Hepatocyte (in vitro differentiated cells): ENCODE measurements around the gene ITGB3. TPM values are rescaled to one million over a fixed set of nuclear protein-coding genes. Genes with fewer than 3 reads are reported as not detected.

Experiments
- DNase-seq: peaks from one replicate; pipeline ENCODE4 v3.0.0-alpha.2; 2016; ENCODE audit warnings: low spot score
- H2AFZ ChIP-seq: fragments of 200-600 bp; sonication (generic); 2 replicates; pipeline ENCODE4 v1.6.0; 2016; ENCODE audit warnings: antibody characterized with exemption, mild to moderate bottlenecking
- H3K27ac ChIP-seq: fragments of 200-600 bp; sonication (generic); 2 replicates; pipeline ENCODE4 v1.5.1; 2016; ENCODE audit warnings: mild to moderate bottlenecking
- H3K27me3 ChIP-seq: fragments of 200-600 bp; sonication (generic); 2 replicates; pipeline ENCODE4 v1.6.1; 2016
- H3K36me3 ChIP-seq: fragments of 200-600 bp; sonication (generic); replicated peaks from 2 replicates; pipeline ENCODE4 v1.5.1; 2016; ENCODE audit warnings: low read depth; ENCODE audit not compliant: insufficient read depth
- H3K4me1 ChIP-seq: fragments of 200-600 bp; sonication (generic); 2 replicates; pipeline ENCODE4 v1.5.1; 2016; ENCODE audit warnings: mild to moderate bottlenecking, moderate library complexity; ENCODE audit not compliant: insufficient read depth
- H3K4me2 ChIP-seq: fragments of 200-600 bp; sonication (generic); 2 replicates; pipeline ENCODE4 v1.6.0; 2016
- H3K4me3 ChIP-seq: fragments of 200-600 bp; sonication (generic); 2 replicates; pipeline ENCODE4 v1.5.1; 2016; ENCODE audit warnings: mild to moderate bottlenecking
- H3K79me2 ChIP-seq: fragments of 200-600 bp; sonication (generic); 2 replicates; pipeline ENCODE4 v1.6.0; 2017; ENCODE audit warnings: mild to moderate bottlenecking
- H3K9me2 ChIP-seq: fragments of 200-600 bp; sonication (generic); replicated peaks from 2 replicates; pipeline ENCODE4 v1.6.0; 2017; ENCODE audit warnings: mild to moderate bottlenecking; ENCODE audit not compliant: insufficient read depth
- H3K9me3 ChIP-seq: fragments of 200-600 bp; sonication (generic); 2 replicates; pipeline ENCODE4 v1.5.1; 2016; ENCODE audit warnings: low read depth, mild to moderate bottlenecking
- H4K20me1 ChIP-seq: fragments of 200-600 bp; sonication (generic); 2 replicates; pipeline ENCODE4 v1.6.0; 2016; ENCODE audit warnings: mild to moderate bottlenecking; ENCODE audit not compliant: insufficient read depth, poor library complexity, severe bottlenecking
- CTCF ChIP-seq: fragments of 200-600 bp; sonication (generic); IDR thresholded peaks from 2 replicates; pipeline ENCODE4 v1.5.1; 2016; ENCODE audit warnings: antibody characterized with exemption, mild to moderate bottlenecking; ENCODE audit not compliant: poor library complexity
- EZH2 ChIP-seq: fragments of 200-600 bp; sonication (generic); IDR thresholded peaks from 2 replicates; pipeline ENCODE4 v1.6.1; 2016; ENCODE audit warnings: antibody characterized with exemption, mild to moderate bottlenecking, borderline replicate concordance
- EZH2phosphoT487 ChIP-seq: fragments of 200-600 bp; sonication (generic); IDR thresholded peaks from one replicate; pipeline ENCODE4 v1.6.1; 2018; ENCODE audit warnings: antibody characterized with exemption, mild to moderate bottlenecking, low read depth, moderate library complexity; ENCODE audit not compliant: unreplicated experiment, severe bottlenecking
- WGBS: methylation state at CpG from one replicate; pipeline ENCODE4 v1.1.6; 2016; ENCODE audit warnings: low lambda C conversion rate; ENCODE audit errors: missing lambda C conversion rate; 5-methylcytosine and 5-hydroxymethylcytosine counted together
- polyA plus RNA-seq: library from polyadenylated mRNA; unstranded; fragments of >200 nt; fragmentation: Nextera tagmentation; extraction: Ambion mirVana; gene quantifications from 2 replicates; pipeline ENCODE4 v1.2.1, GENCODE V29; 2016
- total RNA-seq: library from RNA; depleted of rRNA; stranded (reverse); fragments of >200 nt; gene quantifications from 2 replicates; pipeline ENCODE4 v1.2.3, GENCODE V29; 2014

Gene ITGB3
- total and polyA plus RNA-seq, 2 experiments from 2014 or later: 0.66 to 1.4 TPM

- Histone ChIP-seq H3K4me1 (no peaks in the 10 kb centered on the region), H3K9me3 (no peaks in the 10 kb centered on the region), H2AFZ (no peak overlapping the region), H3K27me3 (no peaks in the 10 kb centered on the region), H3K36me3 (no peaks in the 10 kb centered on the region), H3K4me3 (no peak overlapping the region), H3K79me2 (no peaks in the 10 kb centered on the region), H3K9me2 (no peaks in the 10 kb centered on the region), H3K27ac (no peak overlapping the region), H4K20me1 (no peaks in the 10 kb centered on the region), H3K4me2 (no peak overlapping the region)
- no peak for DNase-seq
- 90% methylated on average over 3 of the region's 3 CpGs for WGBS
- TF ChIP-seq CTCF (no peak), EZH2phosphoT487 (no peak), EZH2 (no peak)
Observed at GRCh38 chr17:47231866-47232265, 21.8 kb upstream of the ITGB3 start.

- WGBS: 97% methylated on average over 2 of the region's 2 CpGs
- H4K20me1 ChIP-seq: no peaks in the 10 kb centered on the region
- no peak overlapping the region for H3K4me2 ChIP-seq
- no peak overlapping the region for H2AFZ ChIP-seq
- no peaks in the 10 kb centered on the region for H3K4me1 ChIP-seq
- no peak for DNase-seq
- no peaks in the 10 kb centered on the region for H3K9me2 ChIP-seq
- H3K27me3 ChIP-seq: no peaks in the 10 kb centered on the region
- no peaks in the 10 kb centered on the region for H3K9me3 ChIP-seq
- no peaks in the 10 kb centered on the region for H3K36me3 ChIP-seq
- H3K79me2 ChIP-seq: no peaks in the 10 kb centered on the region
- no peak overlapping the region for H3K4me3 ChIP-seq
- no peak overlapping the region for H3K27ac ChIP-seq
- TF ChIP-seq EZH2 (no peak), EZH2phosphoT487 (no peak), CTCF (no peak)
Observed at GRCh38 chr17:47232465-47232864, 21.2 kb upstream of the ITGB3 start.

- Histone ChIP-seq H3K4me2 (no peak overlapping the region), H3K27ac (no peak overlapping the region), H4K20me1 (no peaks in the 10 kb centered on the region), H3K36me3 (no peaks in the 10 kb centered on the region), H3K4me1 (peaks cover 14% of the 10 kb centered on the region), H3K4me3 (no peak overlapping the region), H3K9me3 (no peaks in the 10 kb centered on the region), H3K9me2 (no peaks in the 10 kb centered on the region), H2AFZ (no peak overlapping the region), H3K27me3 (no peaks in the 10 kb centered on the region), H3K79me2 (no peaks in the 10 kb centered on the region)
- no peak for TF ChIP-seq EZH2phosphoT487
- TF ChIP-seq EZH2: no peak
- no peak for TF ChIP-seq CTCF
- WGBS: 89% methylated on average over 3 of the region's 3 CpGs
- DNase-seq: no peak
Observed at GRCh38 chr17:47235506-47235905, 18.1 kb upstream of the ITGB3 start.

- H3K79me2 ChIP-seq: no peaks in the 10 kb centered on the region
- TF ChIP-seq CTCF: no peak
- TF ChIP-seq EZH2phosphoT487: no peak
- no peak for TF ChIP-seq EZH2
- no peak for DNase-seq
- no peaks in the 10 kb centered on the region for H4K20me1 ChIP-seq
- H3K27ac ChIP-seq: no peak overlapping the region
- H3K4me2 ChIP-seq: no peak overlapping the region
- H3K9me2 ChIP-seq: no peaks in the 10 kb centered on the region
- H2AFZ ChIP-seq: no peak overlapping the region
- WGBS: 94% methylated on average over 2 of the region's 2 CpGs
- no peaks in the 10 kb centered on the region for H3K36me3 ChIP-seq
- H3K4me3 ChIP-seq: no peak overlapping the region
- H3K9me3 ChIP-seq: no peaks in the 10 kb centered on the region
- H3K27me3 ChIP-seq: no peaks in the 10 kb centered on the region
- peaks cover 16% of the 10 kb centered on the region for H3K4me1 ChIP-seq
Observed at GRCh38 chr17:47235923-47236322, 17.7 kb upstream of the ITGB3 start.
